PC-9 (cell line): ENCODE results near the gene RHCG. TPM values are rescaled to one million over a fixed set of nuclear protein-coding genes. Genes with fewer than 3 reads are reported as not detected.
A peak's percentile ranks its signal among the peaks of the same experiment; 100 is the strongest.

Source experiments
- BruUV-seq: library from RNA; stranded (reverse); fragments of 400-500 nt; replicated peaks from 2 replicates; lab custom pipeline; 2021; lab: Mats Ljungman, UMichigan
- CTCF ChIA-PET: fragments of 300-600 bp; sonication (Branson Sonifier 250); formaldehyde crosslinking; loops from one replicate; lab custom pipeline; 2022; ENCODE audit warnings: antibody characterized with exemption; lab: Charles Lee
- POLR2A ChIA-PET: fragments of 300-600 bp; sonication (Branson Sonifier 250); formaldehyde crosslinking; loops from one replicate; lab custom pipeline; 2022; ENCODE audit warnings: antibody characterized with exemption; ENCODE audit not compliant: unreplicated experiment; lab: Charles Lee
- DNase-seq, 2 experiments: peaks; one replicate each; pipeline versions ENCODE4 v3.0.0 to v3.0.0-alpha.2; 2015 to 2022; ENCODE audit warnings: mixed read lengths in 1 of 2
- H2AFZ ChIP-seq: fragments of 200-600 bp; sonication (generic); 2 replicates; pipeline ENCODE4 v1.8.1; 2017; ENCODE audit warnings: antibody characterized with exemption
- H3F3A ChIP-seq: fragments of 200-600 bp; sonication (generic); 2 replicates; pipeline ENCODE4 v1.8.1; 2017; ENCODE audit warnings: antibody characterized with exemption, mild to moderate bottlenecking, low read depth; ENCODE audit not compliant: insufficient read depth
- H3K27ac ChIP-seq: fragments of 200-600 bp; sonication (generic); 2 replicates; pipeline ENCODE4 v1.6.1; 2016; ENCODE audit warnings: mixed run types
- H3K27me3 ChIP-seq: fragments of 200-600 bp; sonication (generic); 2 replicates; pipeline ENCODE4 v1.6.1; 2016; ENCODE audit warnings: low read depth, mixed run types; ENCODE audit not compliant: insufficient read depth
- H3K36me3 ChIP-seq: fragments of 200-600 bp; sonication (generic); 2 replicates; pipeline ENCODE4 v1.6.1; 2016; ENCODE audit warnings: low read depth, mixed run types
- H3K4me1 ChIP-seq: fragments of 200-600 bp; sonication (generic); replicated peaks from 2 replicates; pipeline ENCODE4 v1.6.1; 2016; ENCODE audit warnings: mixed run types; ENCODE audit not compliant: insufficient read depth
- H3K4me2 ChIP-seq: fragments of 200-600 bp; sonication (generic); 2 replicates; pipeline ENCODE4 v1.6.1; 2017; ENCODE audit warnings: mixed run types
- H3K4me3 ChIP-seq: fragments of 200-600 bp; sonication (generic); 2 replicates; pipeline ENCODE4 v1.6.1; 2016; ENCODE audit warnings: mixed run types
- H3K79me2 ChIP-seq: fragments of 200-600 bp; sonication (generic); 2 replicates; pipeline ENCODE4 v1.6.1; 2017; ENCODE audit warnings: low read depth, mixed run types
- H3K9me2 ChIP-seq: fragments of 200-600 bp; sonication (generic); 2 replicates; pipeline ENCODE4 v1.8.1; 2017; ENCODE audit warnings: mild to moderate bottlenecking; ENCODE audit not compliant: insufficient read depth
- H3K9me3 ChIP-seq: fragments of 200-600 bp; sonication (generic); 2 replicates; pipeline ENCODE4 v1.8.1; 2016; ENCODE audit warnings: low read depth; ENCODE audit not compliant: insufficient read depth
- H4K20me1 ChIP-seq: fragments of 200-600 bp; sonication (generic); 2 replicates; pipeline ENCODE4 v1.8.1; 2017; ENCODE audit not compliant: insufficient read depth
- EZH2 ChIP-seq: fragments of 200-600 bp; sonication (generic); IDR thresholded peaks from 2 replicates; pipeline ENCODE4 v1.8.0; 2017; ENCODE audit warnings: antibody characterized with exemption, low read depth
- intact Hi-C: fragments of 100-400 bp; cut with micrococcal nuclease; formaldehyde crosslinking; loops from one replicate; pipeline ENCODE4 v1.10.0; 2022; ENCODE audit not compliant: unreplicated experiment
- total RNA-seq: library from RNA; stranded (reverse); gene quantifications from 2 replicates; pipeline ENCODE4 v1.2.3, GENCODE V29; 2021
- TF ChIP-seq, protein P1 (sequence below): fragments of 200-600 bp; sonication (generic); conservative IDR thresholded peaks from 2 replicates; pipeline ENCODE4 v1.6.1; 2017; ENCODE audit warnings: mixed run types, antibody characterized with exemption, mild to moderate bottlenecking, moderate library complexity

Gene RHCG
- total RNA-seq, 1 experiment from 2014 or later: 0.26 TPM

DNA sequence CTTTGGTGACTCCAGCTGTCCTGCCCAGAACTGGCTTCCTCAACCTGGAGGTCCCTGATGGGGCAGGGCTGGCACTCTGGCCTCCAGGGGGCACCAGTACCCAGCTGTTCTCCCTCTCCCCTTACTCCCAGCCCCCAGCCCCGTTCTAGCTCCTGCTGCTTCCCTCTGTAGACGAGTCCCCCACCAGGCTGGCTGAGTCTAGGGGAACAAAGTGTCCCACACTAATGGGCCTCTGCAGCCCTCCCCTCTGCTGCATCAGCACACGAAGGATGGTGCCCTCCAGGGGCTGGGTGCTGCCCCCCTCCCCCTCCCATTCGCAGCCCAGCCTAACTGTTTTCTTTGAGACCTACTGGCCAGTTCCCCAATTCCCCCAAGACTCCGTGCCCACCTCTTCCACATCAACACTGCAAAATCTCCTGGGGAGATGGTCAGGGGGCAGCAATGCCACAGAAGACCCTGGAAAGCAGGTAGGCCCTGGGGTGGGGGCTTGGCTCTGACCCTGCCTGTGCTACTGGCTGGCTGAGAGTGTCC, 4.2 kb downstream of the RHCG start:
- Histone ChIP-seq H3K9me3 (no peaks in the 10 kb centered on the region), H3K4me2 (no peak overlapping the region), H2AFZ (no peak overlapping the region), H3F3A (peaks cover 9% of the 10 kb centered on the region; the same call in 1 of the 2 replicates), H3K36me3 (no peaks in the 10 kb centered on the region), H3K27me3 (no peaks in the 10 kb centered on the region), H3K79me2 (no peaks in the 10 kb centered on the region), H3K9me2 (no peaks in the 10 kb centered on the region), H3K4me1 (peaks cover 13% of the 10 kb centered on the region), H3K27ac (no peak overlapping the region), H4K20me1 (no peaks in the 10 kb centered on the region), H3K4me3 (no peak overlapping the region)
- CTCF ChIA-PET: interaction anchor here (0.6 to 0.9 kb wide), 3 partner anchors 62 to 217 kb away, joined by 3 to 4 read pairs (median 3); no protein-coding TSS in a partner anchor
- no peak for TF ChIP-seq EZH2
- TF ChIP-seq, protein P1, sequence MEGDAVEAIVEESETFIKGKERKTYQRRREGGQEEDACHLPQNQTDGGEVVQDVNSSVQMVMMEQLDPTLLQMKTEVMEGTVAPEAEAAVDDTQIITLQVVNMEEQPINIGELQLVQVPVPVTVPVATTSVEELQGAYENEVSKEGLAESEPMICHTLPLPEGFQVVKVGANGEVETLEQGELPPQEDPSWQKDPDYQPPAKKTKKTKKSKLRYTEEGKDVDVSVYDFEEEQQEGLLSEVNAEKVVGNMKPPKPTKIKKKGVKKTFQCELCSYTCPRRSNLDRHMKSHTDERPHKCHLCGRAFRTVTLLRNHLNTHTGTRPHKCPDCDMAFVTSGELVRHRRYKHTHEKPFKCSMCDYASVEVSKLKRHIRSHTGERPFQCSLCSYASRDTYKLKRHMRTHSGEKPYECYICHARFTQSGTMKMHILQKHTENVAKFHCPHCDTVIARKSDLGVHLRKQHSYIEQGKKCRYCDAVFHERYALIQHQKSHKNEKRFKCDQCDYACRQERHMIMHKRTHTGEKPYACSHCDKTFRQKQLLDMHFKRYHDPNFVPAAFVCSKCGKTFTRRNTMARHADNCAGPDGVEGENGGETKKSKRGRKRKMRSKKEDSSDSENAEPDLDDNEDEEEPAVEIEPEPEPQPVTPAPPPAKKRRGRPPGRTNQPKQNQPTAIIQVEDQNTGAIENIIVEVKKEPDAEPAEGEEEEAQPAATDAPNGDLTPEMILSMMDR: peak; percentile 66
- intact Hi-C loops: no loop called here
- no peak for DNase-seq
- POLR2A ChIA-PET: no interaction called here
- no TSS peak for BruUV-seq

DNA sequence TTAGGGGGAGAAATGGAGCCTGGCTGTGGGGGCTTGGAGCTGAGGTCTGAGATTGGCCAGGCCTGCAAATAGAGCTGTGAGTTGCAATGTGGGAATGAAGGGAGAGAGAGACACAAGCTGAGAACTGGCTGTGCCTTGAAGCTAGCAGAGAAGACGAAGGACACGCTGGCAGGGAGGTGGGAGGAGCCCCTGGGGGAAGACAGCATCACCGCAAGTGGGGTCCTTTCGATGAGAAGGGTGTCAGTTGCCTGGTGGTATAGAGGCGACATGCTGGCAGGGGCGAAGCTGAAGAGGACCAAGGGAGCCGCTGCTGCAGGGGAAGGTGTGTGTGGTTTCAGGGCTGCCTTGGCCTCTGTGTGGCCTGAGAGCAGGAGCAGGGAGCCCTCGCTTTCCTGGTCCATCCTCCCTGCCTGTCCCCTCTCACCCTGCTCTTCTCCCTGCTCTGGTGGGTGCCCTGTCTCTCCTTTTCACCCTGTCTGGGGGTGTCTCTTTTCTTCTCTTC, 5.5 kb downstream of the RHCG start:
- Histone ChIP-seq H2AFZ (no peak overlapping the region), H3K27me3 (no peaks in the 10 kb centered on the region), H3K79me2 (no peaks in the 10 kb centered on the region), H3K9me3 (no peaks in the 10 kb centered on the region), H3K27ac (no peak overlapping the region), H3K4me1 (peaks cover 12% of the 10 kb centered on the region), H3F3A (peaks cover 4% of the 10 kb centered on the region; the same call in 1 of the 2 replicates), H3K4me3 (no peak overlapping the region), H4K20me1 (no peaks in the 10 kb centered on the region), H3K36me3 (no peaks in the 10 kb centered on the region), H3K4me2 (no peak overlapping the region), H3K9me2 (no peaks in the 10 kb centered on the region)
- no peak for TF ChIP-seq EZH2
- TF ChIP-seq, protein P1: no peak
- no TSS peak for BruUV-seq
- POLR2A ChIA-PET: no interaction called here
- no peak for DNase-seq
- CTCF ChIA-PET: interaction anchor here (0.7 kb wide), 1 partner anchor 82 kb away, joined by 4 read pairs; no protein-coding TSS in a partner anchor
- intact Hi-C loops: no loop called here

DNA sequence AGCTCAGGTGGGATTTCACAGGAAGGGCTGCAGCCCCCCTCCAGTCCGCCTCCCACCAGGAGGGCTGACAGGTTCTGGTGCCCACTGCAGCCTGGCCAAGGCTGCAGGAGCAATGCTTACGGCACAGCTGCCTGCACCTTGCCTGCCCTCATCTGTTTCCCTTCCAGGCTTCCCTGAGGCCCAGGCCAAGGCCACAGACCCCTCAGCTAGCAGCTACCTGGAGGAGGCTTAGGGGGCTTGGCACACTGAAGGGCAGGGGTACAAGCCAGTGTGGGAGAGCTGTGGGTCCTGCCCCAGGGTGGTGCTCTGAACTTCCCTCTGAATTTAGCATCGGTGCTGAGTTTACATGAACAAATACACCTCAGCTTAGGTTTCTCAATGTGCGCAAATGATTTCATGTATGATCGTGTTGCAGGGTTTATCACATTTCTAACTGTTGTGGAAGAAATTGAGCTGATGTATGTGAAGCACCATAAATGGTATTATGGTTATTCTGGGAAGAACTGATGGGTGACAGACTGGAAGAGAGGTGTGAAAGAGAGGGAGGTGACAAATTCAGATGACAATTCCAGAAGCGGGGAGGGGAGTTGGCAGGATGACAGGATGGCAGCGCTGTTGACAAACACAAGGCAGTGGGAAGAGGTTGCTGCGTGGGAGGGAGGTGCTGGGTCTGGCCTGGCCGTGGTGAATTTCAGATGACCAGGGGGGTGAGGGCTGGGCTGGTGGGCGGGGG, 6.1 kb downstream of the RHCG start:
- Histone ChIP-seq H3K36me3 (no peaks in the 10 kb centered on the region), H4K20me1 (no peaks in the 10 kb centered on the region), H3K27me3 (no peaks in the 10 kb centered on the region), H3K9me2 (no peaks in the 10 kb centered on the region), H3K4me1 (peaks cover 12% of the 10 kb centered on the region), H3K9me3 (no peaks in the 10 kb centered on the region), H3K4me3 (no peak overlapping the region), H3K4me2 (no peak overlapping the region), H2AFZ (no peak overlapping the region), H3K27ac (no peak overlapping the region), H3F3A (peaks cover 8% of the 10 kb centered on the region), H3K79me2 (no peaks in the 10 kb centered on the region)
- DNase-seq: no peak
- no TSS peak for BruUV-seq
- ChIA-PET POLR2A (no interaction called here), CTCF (no interaction called here)
- TF ChIP-seq EZH2: no peak
- TF ChIP-seq, protein P1: no peak
- intact Hi-C loops: no loop called here
